PC-3 (cell line): ENCODE data around the gene IQCK. TPM values are rescaled to one million over a fixed set of nuclear protein-coding genes. Genes with fewer than 3 reads are reported as not detected.
A peak's percentile ranks its signal among the peaks of the same experiment; 100 is the strongest.

Experiments used
- ATAC-seq: fragments of 200-7000 bp; cut with Tn5 transposase; 2 replicates; pipeline ENCODE4 v1.9.1; 2020; ENCODE audit warnings: mild to moderate bottlenecking, moderate library complexity
- BruUV-seq: library from RNA; stranded (reverse); fragments of 400-500 nt; replicated peaks from 2 replicates; lab custom pipeline; 2021; lab: Mats Ljungman, UMichigan
- CTCF ChIA-PET: fragments of 300-600 bp; sonication (Branson Sonifier 250); formaldehyde crosslinking; loops from one replicate; lab custom pipeline; 2022; ENCODE audit warnings: antibody characterized with exemption; lab: Charles Lee
- POLR2A ChIA-PET: fragments of 300-600 bp; sonication (Branson Sonifier 250); formaldehyde crosslinking; loops from one replicate; lab custom pipeline; 2022; ENCODE audit warnings: antibody characterized with exemption; ENCODE audit not compliant: unreplicated experiment; lab: Charles Lee
- DNase-seq: peaks from one replicate; pipeline ENCODE4 v3.0.0-alpha.2; 2015
- H2AFZ ChIP-seq: fragments of 300-600 bp; sonication (generic); 2 replicates; pipeline ENCODE4 v1.6.0; 2016; ENCODE audit warnings: antibody characterized with exemption, low read length
- H3F3A ChIP-seq: fragments of 300-600 bp; sonication (generic); one replicate; pipeline ENCODE4 v1.6.0; 2017; ENCODE audit warnings: antibody characterized with exemption, low read length, control low read depth, mild to moderate bottlenecking; ENCODE audit not compliant: unreplicated experiment
- H3K27ac ChIP-seq: fragments of 300-600 bp; sonication (generic); 2 replicates; pipeline ENCODE4 v1.5.1; 2016; ENCODE audit warnings: mild to moderate bottlenecking, low read length
- H3K27me3 ChIP-seq: fragments of 300-600 bp; sonication (generic); 2 replicates; pipeline ENCODE4 v1.6.1; 2016; ENCODE audit warnings: low read length, mixed read lengths
- H3K36me3 ChIP-seq: fragments of 300-600 bp; sonication (generic); 2 replicates; pipeline ENCODE4 v1.6.1; 2016; ENCODE audit warnings: low read depth, mixed run types, low read length, mixed read lengths
- H3K4me1 ChIP-seq: fragments of 300-600 bp; sonication (generic); 2 replicates; pipeline ENCODE4 v1.5.1; 2016; ENCODE audit warnings: low read length; ENCODE audit not compliant: insufficient read depth
- H3K4me2 ChIP-seq: fragments of 300-600 bp; sonication (generic); 2 replicates; pipeline ENCODE4 v1.6.0; 2016; ENCODE audit warnings: low read length
- H3K4me3 ChIP-seq: fragments of 300-600 bp; sonication (generic); 2 replicates; pipeline ENCODE4 v1.5.1; 2016; ENCODE audit warnings: mild to moderate bottlenecking, low read length, mixed read lengths
- H3K79me2 ChIP-seq: fragments of 300-600 bp; sonication (generic); 2 replicates; pipeline ENCODE4 v1.6.1; 2017; ENCODE audit warnings: low read length, mixed read lengths
- H3K9ac ChIP-seq: fragments of 300-600 bp; sonication (generic); 2 replicates; pipeline ENCODE4 v1.6.0; 2016; ENCODE audit warnings: mild to moderate bottlenecking, low read length
- H3K9me2 ChIP-seq: fragments of 300-600 bp; sonication (generic); replicated peaks from 2 replicates; pipeline ENCODE4 v1.6.1; 2016; ENCODE audit warnings: mixed run types, low read length, mixed read lengths
- H3K9me3 ChIP-seq: fragments of 300-600 bp; sonication (generic); 2 replicates; pipeline ENCODE4 v1.6.1; 2016; ENCODE audit warnings: low read length, mixed read lengths
- H4K20me1 ChIP-seq: fragments of 300-600 bp; sonication (generic); 2 replicates; pipeline ENCODE4 v1.6.1; 2016; ENCODE audit warnings: low read length, mixed read lengths
- CTCF ChIP-seq: fragments of 300-600 bp; sonication (generic); conservative IDR thresholded peaks from 2 replicates; pipeline ENCODE4 v1.5.1; 2017; ENCODE audit warnings: antibody characterized with exemption, low read depth, mild to moderate bottlenecking, low read length
- EZH2 ChIP-seq: fragments of 300-600 bp; sonication (generic); IDR thresholded peaks from one replicate; pipeline ENCODE4 v1.6.1; 2017; ENCODE audit warnings: antibody characterized with exemption, mild to moderate bottlenecking, low read length; ENCODE audit not compliant: unreplicated experiment
- EZH2phosphoT487 ChIP-seq: fragments of 300-600 bp; sonication (generic); IDR thresholded peaks from 2 replicates; pipeline ENCODE4 v1.6.1; 2018; ENCODE audit warnings: mild to moderate bottlenecking, antibody characterized with exemption, low read length, borderline replicate concordance
- intact Hi-C: fragments of 100-400 bp; cut with micrococcal nuclease; formaldehyde crosslinking; loops from 2 replicates; pipeline ENCODE4 v1.9.0; 2023
- total RNA-seq: library from RNA; depleted of rRNA; stranded (reverse); fragments of >200 nt; gene quantifications from 2 replicates; pipeline ENCODE4 v1.2.3, GENCODE V29; 2014; rRNA removed

Gene IQCK
- total RNA-seq, 1 experiment from 2014 or later = 8.9 TPM

GRCh38 chr16:19907161-19907992 lies 189.3 kb downstream of the IQCK start:
- no peaks in the 10 kb centered on the region for H3K36me3 ChIP-seq
- ChIA-PET POLR2A (no interaction called here), CTCF (interaction anchor here (0.5 to 1.5 kb wide), 8 partner anchors 9 to 478 kb away, joined by 3 to 37 read pairs (median 4); no protein-coding TSS in a partner anchor)
- no peaks in the 10 kb centered on the region for H3K9me3 ChIP-seq
- no peaks in the 10 kb centered on the region for H3F3A ChIP-seq
- BruUV-seq = no TSS peak
- H3K9ac ChIP-seq = no peak overlapping the region
- H3K9me2 ChIP-seq = no peaks in the 10 kb centered on the region
- ATAC-seq = peak; percentile 93
- peak; percentile 80 for DNase-seq
- no peaks in the 10 kb centered on the region for H3K4me1 ChIP-seq
- intact Hi-C loops = loop anchor here (1.0 to 10.0 kb wide), 3 partner anchors 67 to 475 kb away; no protein-coding TSS in a partner anchor
- H3K4me3 ChIP-seq = no peak overlapping the region; the same call in 1 of the 2 replicates
- H2AFZ ChIP-seq = peak overlapping the region; percentile 73
- H3K79me2 ChIP-seq = no peaks in the 10 kb centered on the region
- H3K4me2 ChIP-seq = peak overlapping the region; percentile 35
- no peaks in the 10 kb centered on the region for H3K27me3 ChIP-seq
- H4K20me1 ChIP-seq = no peaks in the 10 kb centered on the region
- TF ChIP-seq CTCF (peak; percentile 89), EZH2phosphoT487 (no peak), EZH2 (no peak)
- no peak overlapping the region for H3K27ac ChIP-seq

Other genes starting within 250 kb of the IQCK start
- gene GDE1, start 196.2 kb upstream of the IQCK start, total RNA-seq = 45.6 and 50.7 TPM in 2 replicates
- 5.4 and 10.0 TPM in 2 replicates for gene CCP110, start 194.3 kb upstream of the IQCK start, total RNA-seq
- gene VPS35L, start 162.6 kb upstream of the IQCK start, total RNA-seq = 2.9 and 9.1 TPM in 2 replicates
- gene KNOP1, start within 50 bp of the IQCK start, total RNA-seq = 13.6 and 18.8 TPM in 2 replicates
- 5.5 and 12.4 TPM in 2 replicates for gene GPRC5B, start 166.6 kb downstream of the IQCK start, total RNA-seq